A673 (cell line): ENCODE measurements around the gene TSR2. TPM values are rescaled to one million over a fixed set of nuclear protein-coding genes. Genes with fewer than 3 reads are reported as not detected.

Experiments
- BruUV-seq: library from RNA; stranded (reverse); fragments of 400-500 nt; replicated peaks from 2 replicates; lab custom pipeline; 2021; lab: Mats Ljungman, UMichigan
- CTCF ChIA-PET: fragments of 300-600 bp; sonication (Branson Sonifier 250); formaldehyde crosslinking; loops from one replicate; lab custom pipeline; 2022; ENCODE audit warnings: antibody characterized with exemption; lab: Charles Lee
- POLR2A ChIA-PET: fragments of 300-600 bp; sonication (Branson Sonifier 250); formaldehyde crosslinking; loops from one replicate; lab custom pipeline; 2022; ENCODE audit warnings: antibody characterized with exemption; ENCODE audit not compliant: low non-redundant PET; lab: Charles Lee
- DNase-seq: peaks from one replicate; pipeline ENCODE4 v3.0.0-alpha.2; 2015; ENCODE audit warnings: low spot score
- H3K27ac ChIP-seq: fragments of 200-600 bp; sonication (generic); 2 replicates; pipeline ENCODE4 v1.5.1; 2016; ENCODE audit warnings: mixed run types, low read depth, mild to moderate bottlenecking, mixed read lengths, antibody characterized with exemption, low read length; ENCODE audit not compliant: poor library complexity, severe bottlenecking
- H3K27me3 ChIP-seq: fragments of 200-600 bp; sonication (generic); replicated peaks from 2 replicates; pipeline ENCODE4 v1.6.1; 2017; ENCODE audit warnings: mixed run types, low read depth, mild to moderate bottlenecking, mixed read lengths, antibody characterized with exemption, low read length; ENCODE audit not compliant: insufficient read depth, poor library complexity
- H3K36me3 ChIP-seq: fragments of 200-600 bp; sonication (generic); 2 replicates; pipeline ENCODE4 v1.6.1; 2016; ENCODE audit warnings: mixed run types, mild to moderate bottlenecking, mixed read lengths, antibody characterized with exemption, low read length; ENCODE audit not compliant: insufficient read depth, poor library complexity, severe bottlenecking
- H3K4me1 ChIP-seq: fragments of 200-600 bp; sonication (generic); 2 replicates; pipeline ENCODE4 v1.6.1; 2017; ENCODE audit warnings: mixed run types, mild to moderate bottlenecking, mixed read lengths, antibody characterized with exemption, low read length; ENCODE audit not compliant: insufficient read depth, poor library complexity, severe bottlenecking
- H3K4me3 ChIP-seq: fragments of 200-600 bp; sonication (generic); 2 replicates; pipeline ENCODE4 v1.5.1; 2016; ENCODE audit warnings: low read depth, mixed run types, mild to moderate bottlenecking, mixed read lengths, low read length; ENCODE audit not compliant: poor library complexity, severe bottlenecking
- H3K9me3 ChIP-seq: fragments of 200-600 bp; sonication (generic); 2 replicates; pipeline ENCODE4 v1.6.1; 2016; ENCODE audit warnings: mixed run types, low read depth, mild to moderate bottlenecking, mixed read lengths, antibody characterized with exemption, low read length; ENCODE audit not compliant: poor library complexity, severe bottlenecking
- EZH2 ChIP-seq: fragments of 200-600 bp; sonication (generic); IDR thresholded peaks from 2 replicates; pipeline ENCODE4 v1.6.1; 2017; ENCODE audit warnings: borderline replicate concordance, low read depth, mild to moderate bottlenecking, mixed read lengths, antibody characterized with exemption, low read length; ENCODE audit not compliant: poor library complexity, severe bottlenecking
- intact Hi-C: fragments of 100-400 bp; cut with micrococcal nuclease; formaldehyde crosslinking; loops from one replicate; pipeline ENCODE4 v1.10.0; 2022; ENCODE audit not compliant: unreplicated experiment
- total RNA-seq: library from RNA; stranded (reverse); gene quantifications from 2 replicates; pipeline ENCODE4 v1.2.3, GENCODE V29; 2021
- TF ChIP-seq, protein P1 (sequence below): fragments of 300-800, 200-600 bp; sonication (generic); conservative IDR thresholded peaks from 2 replicates; pipeline ENCODE4 v1.5.1; 2017; ENCODE audit warnings: low read depth, mild to moderate bottlenecking, antibody characterized with exemption, low read length, moderate library complexity, mixed read lengths

The TSR2 gene
- total RNA-seq, 1 experiment from 2014 or later: 40.8 TPM

DNA sequence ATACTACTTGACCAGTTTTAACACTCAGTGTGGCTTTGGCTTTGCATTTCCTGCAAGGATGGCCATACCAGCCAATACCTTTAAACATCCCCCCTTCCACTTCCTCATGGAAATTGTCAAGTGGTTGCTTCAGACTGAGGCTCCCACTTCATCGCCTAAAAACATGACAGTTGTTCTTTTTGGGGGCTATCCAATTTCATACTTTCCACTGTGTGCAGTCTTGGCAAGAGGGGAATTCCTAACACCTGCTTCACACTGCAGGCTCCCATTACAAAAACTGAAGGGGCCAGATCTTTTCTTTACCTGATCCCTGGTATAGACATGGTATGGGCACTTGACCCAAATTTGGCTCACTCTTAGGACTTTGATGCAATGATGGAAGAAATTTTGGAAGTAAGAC lies 28.5 kb upstream of the TSR2 start:
- intact Hi-C loops: no loop called here
- Histone ChIP-seq H3K36me3 (no peaks in the 10 kb centered on the region), H3K4me3 (no peak overlapping the region), H3K4me1 (no peaks in the 10 kb centered on the region), H3K27ac (no peak overlapping the region), H3K27me3 (no peaks in the 10 kb centered on the region), H3K9me3 (no peaks in the 10 kb centered on the region)
- TF ChIP-seq, protein P1, sequence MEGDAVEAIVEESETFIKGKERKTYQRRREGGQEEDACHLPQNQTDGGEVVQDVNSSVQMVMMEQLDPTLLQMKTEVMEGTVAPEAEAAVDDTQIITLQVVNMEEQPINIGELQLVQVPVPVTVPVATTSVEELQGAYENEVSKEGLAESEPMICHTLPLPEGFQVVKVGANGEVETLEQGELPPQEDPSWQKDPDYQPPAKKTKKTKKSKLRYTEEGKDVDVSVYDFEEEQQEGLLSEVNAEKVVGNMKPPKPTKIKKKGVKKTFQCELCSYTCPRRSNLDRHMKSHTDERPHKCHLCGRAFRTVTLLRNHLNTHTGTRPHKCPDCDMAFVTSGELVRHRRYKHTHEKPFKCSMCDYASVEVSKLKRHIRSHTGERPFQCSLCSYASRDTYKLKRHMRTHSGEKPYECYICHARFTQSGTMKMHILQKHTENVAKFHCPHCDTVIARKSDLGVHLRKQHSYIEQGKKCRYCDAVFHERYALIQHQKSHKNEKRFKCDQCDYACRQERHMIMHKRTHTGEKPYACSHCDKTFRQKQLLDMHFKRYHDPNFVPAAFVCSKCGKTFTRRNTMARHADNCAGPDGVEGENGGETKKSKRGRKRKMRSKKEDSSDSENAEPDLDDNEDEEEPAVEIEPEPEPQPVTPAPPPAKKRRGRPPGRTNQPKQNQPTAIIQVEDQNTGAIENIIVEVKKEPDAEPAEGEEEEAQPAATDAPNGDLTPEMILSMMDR: no peak
- no peak for TF ChIP-seq EZH2
- DNase-seq: no peak
- no TSS peak for BruUV-seq
- POLR2A ChIA-PET: no interaction called here
- CTCF ChIA-PET: no interaction called here

DNA sequence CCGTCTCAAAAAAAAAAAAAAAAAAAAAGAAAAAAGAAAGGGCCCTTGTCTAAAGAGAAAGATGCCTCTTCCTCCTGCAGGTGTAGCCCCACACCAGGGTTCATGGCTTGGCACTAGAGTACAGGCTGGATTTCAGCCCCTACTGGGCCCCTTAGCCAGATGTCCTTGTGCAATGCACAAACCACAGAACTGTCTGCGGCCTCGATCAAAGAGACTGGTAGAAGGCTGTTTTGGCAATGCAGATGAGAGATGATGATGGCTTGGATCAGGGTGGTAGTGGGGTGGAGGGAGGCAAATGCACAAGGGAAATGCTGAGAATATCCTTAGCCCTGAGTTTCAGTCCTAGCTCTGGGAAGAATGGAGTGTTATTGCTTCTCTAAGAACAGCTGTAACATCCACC lies 26.5 kb upstream of the TSR2 start:
- Histone ChIP-seq H3K9me3 (no peaks in the 10 kb centered on the region), H3K4me1 (no peaks in the 10 kb centered on the region), H3K27ac (no peak overlapping the region), H3K36me3 (no peaks in the 10 kb centered on the region), H3K27me3 (no peaks in the 10 kb centered on the region), H3K4me3 (no peak overlapping the region)
- DNase-seq: no peak
- no TSS peak for BruUV-seq
- ChIA-PET CTCF (no interaction called here), POLR2A (no interaction called here)
- TF ChIP-seq, protein P1: no peak
- intact Hi-C loops: no loop called here

DNA sequence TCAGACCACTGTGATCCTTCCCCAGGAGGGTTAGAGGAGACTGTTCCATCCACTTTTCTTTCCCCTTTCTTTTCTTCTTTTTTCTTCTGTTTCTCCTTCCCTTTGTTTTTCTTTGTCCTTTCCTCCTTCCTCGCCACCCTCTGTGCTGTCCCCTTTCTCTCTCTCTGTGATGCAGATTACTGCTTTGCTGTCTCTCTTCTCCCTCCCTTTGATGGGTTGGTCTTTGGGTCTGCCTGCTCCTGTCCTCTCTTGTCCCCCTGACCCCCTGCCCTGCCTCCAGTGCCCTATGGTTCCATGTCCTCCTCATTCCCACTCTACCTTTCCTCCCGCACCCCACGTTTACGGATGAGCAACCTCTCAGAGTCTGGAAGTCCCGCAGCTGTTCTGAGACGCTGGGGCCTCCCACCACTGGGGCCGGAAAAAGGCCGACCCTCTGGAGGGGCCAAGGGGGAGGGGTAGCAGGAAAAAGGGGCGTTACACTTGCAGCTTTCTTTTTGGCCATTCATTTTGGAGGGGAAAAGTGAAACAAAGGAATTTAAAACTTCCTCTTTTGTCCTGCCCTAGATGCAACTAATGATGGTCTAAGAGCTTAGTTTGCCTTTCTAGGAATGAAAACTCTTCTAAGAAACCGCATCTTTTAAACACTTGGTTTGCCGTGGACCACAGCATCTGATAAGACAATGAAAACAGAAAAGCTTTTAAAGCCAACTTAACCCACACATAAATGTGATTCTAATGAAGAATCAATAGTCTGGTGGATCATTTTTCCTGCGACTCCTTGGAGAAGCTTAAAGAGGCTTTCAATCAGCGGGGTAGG lies 24.5 kb upstream of the TSR2 start:
- no peak for DNase-seq
- no peak overlapping the region for H3K4me3 ChIP-seq
- CTCF ChIA-PET: no interaction called here

More for the DNA sequence above, 24.5 kb upstream of the TSR2 start:
- POLR2A ChIA-PET: no interaction called here
- intact Hi-C loops: no loop called here
- Histone ChIP-seq H3K27ac (no peak overlapping the region), H3K9me3 (no peaks in the 10 kb centered on the region), H3K27me3 (no peaks in the 10 kb centered on the region), H3K36me3 (no peaks in the 10 kb centered on the region), H3K4me1 (no peaks in the 10 kb centered on the region)
- no peak for TF ChIP-seq EZH2
- TF ChIP-seq, protein P1: no peak
- BruUV-seq: no TSS peak
